Activated B cell treated with CpG ODN at 0.5 μM for 24 hours (primary cell): ENCODE data around the gene ENAM. TPM values are rescaled to one million over a fixed set of nuclear protein-coding genes. Genes with fewer than 3 reads are reported as not detected.

Source experiments
- ATAC-seq: fragments of 200-7000 bp; cut with Tn5 transposase; one replicate; pipeline ENCODE4 v1.10.0; 2021; ENCODE audit warnings: low read depth, mild to moderate bottlenecking, moderate library complexity
- CTCF ChIA-PET: fragments of 350-600 bp; sonication (Branson Sonifier 250); formaldehyde crosslinking; loops from one replicate; lab custom pipeline; 2021; ENCODE audit warnings: antibody characterized with exemption; lab: Charles Lee
- POLR2A ChIA-PET: fragments of 350-600 bp; sonication (Branson Sonifier 250); formaldehyde crosslinking; loops from one replicate; lab custom pipeline; 2021; ENCODE audit warnings: antibody characterized with exemption; lab: Charles Lee
- DNase-seq: peaks from one replicate; pipeline ENCODE4 v3.0.0; 2022
- H3K27ac Mint-ChIP-seq: one replicate; pipeline ENCODE4 v1.8.0; 2020; ENCODE audit warnings: mixed read lengths
- H3K27me3 Mint-ChIP-seq: one replicate; pipeline ENCODE4 v1.8.0; 2021; ENCODE audit warnings: mixed read lengths
- H3K36me3 Mint-ChIP-seq: one replicate; pipeline ENCODE4 v1.8.0; 2021; ENCODE audit warnings: low read depth, mixed read lengths
- H3K4me1 Mint-ChIP-seq: one replicate; pipeline ENCODE4 v1.8.0; 2021; ENCODE audit warnings: mixed read lengths
- H3K4me3 Mint-ChIP-seq: one replicate; pipeline ENCODE4 v1.8.0; 2020; ENCODE audit warnings: mild to moderate bottlenecking, mixed read lengths
- H3K9me3 Mint-ChIP-seq: one replicate; pipeline ENCODE4 v1.8.0; 2020; ENCODE audit warnings: mixed read lengths
- CTCF ChIP-seq: fragments of 200-600 bp; IDR thresholded peaks from one replicate; pipeline ENCODE4 v1.8.0; 2022; ENCODE audit warnings: antibody characterized with exemption, mild to moderate bottlenecking
- intact Hi-C: fragments of 100-400 bp; cut with micrococcal nuclease; formaldehyde crosslinking; loops from one replicate; pipeline ENCODE4 v1.15.1; 2024
- total RNA-seq: library from RNA; stranded (reverse); gene quantifications from 2 replicates; pipeline ENCODE4 v1.2.3, GENCODE V29; 2022

ENAM gene
- total RNA-seq, 1 donor from 2014 or later, result not detected

DNA sequence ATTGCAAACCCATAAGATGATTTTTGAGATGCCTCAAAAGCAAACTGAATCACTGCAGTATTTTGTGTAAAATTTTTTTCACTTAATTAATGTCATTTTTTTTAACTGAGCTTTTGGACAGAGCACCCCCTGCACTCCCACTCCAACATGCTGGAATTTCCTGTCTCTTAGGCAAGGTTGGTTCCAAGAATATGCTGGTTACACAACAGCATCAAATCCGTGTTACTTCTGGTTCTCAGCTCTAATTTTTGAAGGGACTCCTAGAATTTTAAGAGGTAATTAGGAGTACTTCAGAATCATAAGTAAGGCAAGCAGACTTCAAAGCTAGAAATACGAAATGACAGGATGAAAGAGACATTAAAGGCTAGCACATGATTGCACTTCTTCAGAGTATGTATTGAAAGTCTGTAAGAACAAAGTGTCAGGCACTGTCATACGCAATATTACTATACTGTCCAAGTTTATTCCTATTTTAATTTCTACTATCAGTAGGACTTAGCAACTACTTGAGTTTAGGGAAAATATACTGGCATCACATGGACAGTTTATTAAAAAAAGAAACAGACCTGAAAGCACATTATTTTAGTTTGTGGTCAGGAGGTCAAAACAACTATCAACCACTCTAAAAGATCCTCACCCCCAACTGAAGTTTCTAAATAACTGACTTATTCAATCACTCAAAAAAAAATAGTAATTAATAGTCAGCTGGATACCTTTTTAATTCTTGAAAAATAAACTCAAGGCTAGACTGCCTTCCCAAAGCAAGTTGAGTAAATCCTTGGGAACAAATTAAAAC, 39.4 kb downstream of the ENAM start:
- no peaks in the 10 kb centered on the region for H3K27me3 Mint-ChIP-seq
- peak overlapping the region; percentile 37 for H3K27ac Mint-ChIP-seq
- no peak for TF ChIP-seq CTCF
- H3K4me3 Mint-ChIP-seq, result no peak overlapping the region
- POLR2A ChIA-PET, result interaction anchor here (0.7 to 1.3 kb wide), 4 partner anchors 9 to 35 kb away, joined by 3 to 4 read pairs (median 4); no protein-coding TSS in a partner anchor
- peaks cover 58% of the 10 kb centered on the region for H3K4me1 Mint-ChIP-seq
- DNase-seq, result no peak
- no peak for ATAC-seq
- CTCF ChIA-PET, result no interaction called here
- H3K9me3 Mint-ChIP-seq, result no peaks in the 10 kb centered on the region
- intact Hi-C loops, result no loop called here
- H3K36me3 Mint-ChIP-seq, result no peaks in the 10 kb centered on the region

DNA sequence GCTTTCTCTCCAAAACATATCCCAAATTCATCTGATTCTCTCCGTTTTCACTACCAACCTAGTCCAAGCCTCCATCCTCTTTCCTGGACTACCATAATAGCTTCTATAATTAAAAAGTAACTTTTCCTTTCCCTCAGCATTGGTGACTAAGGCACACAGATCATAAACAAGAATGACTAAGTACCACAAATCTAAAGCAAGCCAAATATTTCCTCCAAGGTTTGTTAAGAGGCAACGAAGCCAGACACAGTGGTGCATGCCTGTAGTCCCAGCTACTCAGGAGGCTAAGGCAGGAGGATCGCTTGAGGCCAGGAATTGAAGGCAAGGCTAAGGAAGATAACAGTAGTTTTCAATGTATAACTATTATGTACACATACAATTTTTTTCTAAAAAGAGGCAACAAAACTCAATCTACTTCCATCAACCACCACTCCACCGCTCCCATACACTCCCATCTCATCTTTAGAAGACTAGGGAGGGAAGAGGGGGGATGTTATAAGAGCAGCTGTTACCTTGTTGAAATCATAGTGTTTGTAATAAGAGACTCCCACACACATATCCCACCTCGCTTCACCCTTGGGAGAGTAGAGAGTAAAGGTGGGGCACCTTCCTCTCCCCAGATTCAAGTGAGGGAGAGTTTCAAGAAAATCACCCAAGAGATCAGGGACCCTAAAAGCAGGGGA, 41.9 kb downstream of the ENAM start:
- no peak for ATAC-seq
- Mint-ChIP-seq H3K9me3 (no peaks in the 10 kb centered on the region), H3K36me3 (no peaks in the 10 kb centered on the region), H3K4me3 (no peak overlapping the region), H3K4me1 (peaks cover 63% of the 10 kb centered on the region), H3K27ac (no peak overlapping the region), H3K27me3 (no peaks in the 10 kb centered on the region)
- POLR2A ChIA-PET, result interaction anchor here (0.9 to 1.1 kb wide), 5 partner anchors 17 to 35 kb away, joined by 3 to 4 read pairs (median 4); partner anchors contain the start of gene UTP3
- intact Hi-C loops, result no loop called here
- CTCF ChIA-PET, result no interaction called here
- DNase-seq, result no peak
- TF ChIP-seq CTCF, result no peak

DNA sequence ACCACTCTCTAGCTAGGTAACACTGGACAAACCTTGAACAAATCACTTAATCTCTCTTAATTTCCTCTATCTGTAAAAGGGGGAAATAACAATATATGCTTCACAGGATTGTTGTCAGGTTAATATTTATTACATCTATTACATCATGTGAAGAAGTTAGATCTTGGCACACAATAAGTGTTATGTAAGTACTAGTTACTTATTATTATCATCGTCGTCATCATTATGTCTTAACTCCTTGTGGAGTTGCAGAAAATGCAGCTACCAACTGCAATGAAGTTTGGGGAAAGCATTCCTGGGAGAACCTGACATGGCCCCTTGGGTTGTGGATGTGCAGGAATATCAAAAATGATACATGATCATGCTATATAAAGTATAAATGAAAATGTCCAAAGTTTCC, 42.5 kb downstream of the ENAM start:
- DNase-seq (no peak), ATAC-seq (no peak)
- no peak for TF ChIP-seq CTCF
- Mint-ChIP-seq H3K27ac (no peak overlapping the region), H3K4me1 (peaks cover 64% of the 10 kb centered on the region), H3K9me3 (no peaks in the 10 kb centered on the region), H3K4me3 (no peak overlapping the region), H3K36me3 (no peaks in the 10 kb centered on the region), H3K27me3 (no peaks in the 10 kb centered on the region)
- intact Hi-C loops, result no loop called here
- ChIA-PET POLR2A (interaction anchor here (1.0 to 1.6 kb wide), 3 partner anchors 16 to 34 kb away, joined by 3 to 4 read pairs (median 4); partner anchors contain the start of gene UTP3), CTCF (no interaction called here)

DNA sequence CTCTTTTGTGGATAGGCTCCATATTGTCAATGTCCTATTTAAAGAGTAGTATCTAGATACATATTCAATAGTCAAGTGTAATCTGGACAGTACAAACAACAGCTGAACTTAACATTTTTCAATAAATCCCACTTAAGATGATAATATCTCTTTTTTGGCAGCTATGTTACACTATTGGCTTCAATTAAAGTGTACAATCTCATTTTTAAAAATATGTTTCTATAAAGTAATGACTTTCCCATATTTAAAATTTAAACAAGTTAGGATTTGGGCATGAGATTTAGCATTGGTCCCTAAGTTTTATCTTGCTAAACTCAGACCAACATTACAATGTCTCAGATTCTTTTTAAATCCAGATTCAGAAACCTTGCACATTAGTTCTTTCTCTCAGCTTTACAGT, 45.6 kb downstream of the ENAM start:
- TF ChIP-seq CTCF, result no peak
- Mint-ChIP-seq H3K36me3 (no peaks in the 10 kb centered on the region), H3K9me3 (no peaks in the 10 kb centered on the region), H3K27ac (no peak overlapping the region), H3K27me3 (no peaks in the 10 kb centered on the region), H3K4me1 (peaks cover 65% of the 10 kb centered on the region), H3K4me3 (no peak overlapping the region)
- intact Hi-C loops, result no loop called here
- POLR2A ChIA-PET, result no interaction called here
- DNase-seq (no peak), ATAC-seq (no peak)
- CTCF ChIA-PET, result no interaction called here

DNA sequence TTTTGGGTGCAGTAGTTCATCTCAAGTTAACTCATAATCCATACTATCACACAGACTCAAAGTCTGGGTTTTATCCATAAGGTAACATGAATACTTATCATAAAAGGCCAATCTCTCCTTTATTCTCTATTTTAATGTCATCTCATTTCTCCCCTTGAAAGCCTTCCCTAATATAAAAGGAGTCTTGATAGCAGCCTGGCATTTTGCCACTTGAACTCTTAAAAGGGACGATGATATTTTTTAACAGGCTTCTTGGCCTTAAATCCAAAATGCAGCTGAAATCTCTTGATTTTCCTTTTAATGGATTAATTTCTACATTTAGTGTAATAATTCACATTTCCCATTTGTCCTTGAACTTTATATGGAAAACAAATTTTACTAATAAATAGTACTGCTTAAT, 46.2 kb downstream of the ENAM start:
- H3K27ac Mint-ChIP-seq, result no peak overlapping the region
- no peaks in the 10 kb centered on the region for H3K27me3 Mint-ChIP-seq
- no peaks in the 10 kb centered on the region for H3K36me3 Mint-ChIP-seq
- TF ChIP-seq CTCF, result no peak
- H3K4me3 Mint-ChIP-seq, result no peak overlapping the region
- DNase-seq, result no peak
- peaks cover 67% of the 10 kb centered on the region for H3K4me1 Mint-ChIP-seq
- ChIA-PET CTCF (no interaction called here), POLR2A (no interaction called here)
- no peaks in the 10 kb centered on the region for H3K9me3 Mint-ChIP-seq
- intact Hi-C loops, result no loop called here
- ATAC-seq, result no peak
